Lower lobe of right lung (tissue), 2 donors: ENCODE data around the gene SLC26A2. TPM values are rescaled to one million over a fixed set of nuclear protein-coding genes. Genes with fewer than 3 reads are reported as not detected.
"Not testable (repeated sequence)": the region's sequence is repeated elsewhere in the genome, so short reads cannot be mapped to it uniquely, and the experiment has no call there.

Experiments
- ATAC-seq, 2 donors: fragments of 200-7000 bp; cut with Tn5 transposase; one replicate each; pipeline ENCODE4 v1.9.1; 2020 to 2022; ENCODE audit warnings: mild to moderate bottlenecking in 2 of 2, moderate library complexity in 2 of 2
- DNase-seq: peaks from one replicate; pipeline ENCODE4 v3.0.0-alpha.2; 2020
- H3K27ac ChIP-seq: fragments of 200-600 bp; one replicate; pipeline ENCODE4 v1.8.0; 2022
- H3K27me3 ChIP-seq: fragments of 200-600 bp; one replicate; pipeline ENCODE4 v1.8.0; 2022; ENCODE audit warnings: low read depth
- H3K36me3 ChIP-seq: fragments of 200-600 bp; one replicate; pipeline ENCODE4 v1.8.0; 2022; ENCODE audit warnings: mild to moderate bottlenecking
- H3K4me1 ChIP-seq: fragments of 200-600 bp; one replicate; pipeline ENCODE4 v1.8.0; 2022
- H3K4me3 ChIP-seq: fragments of 200-600 bp; one replicate; pipeline ENCODE4 v1.8.0; 2022; ENCODE audit warnings: mild to moderate bottlenecking
- H3K9me3 ChIP-seq: fragments of 200-600 bp; one replicate; pipeline ENCODE4 v1.8.0; 2022
- intact Hi-C: fragments of 100-400 bp; cut with DNase I; formaldehyde crosslinking; loops from one replicate; pipeline ENCODE4 v1.11.0; 2022
- total RNA-seq: library from RNA; stranded (reverse); fragmentation: NEBNext Ultra II Directional; extraction: Animal tissue kit (Norgen Biotek cat#: 25700); gene quantifications from one replicate; pipeline ENCODE4 v1.2.1, GENCODE V29; 2021
- TF ChIP-seq, protein P1 (sequence below): fragments of 200-600 bp; IDR thresholded peaks from one replicate; pipeline ENCODE4 v1.8.0; 2022; ENCODE audit warnings: antibody characterized with exemption, mild to moderate bottlenecking
- donor health status: DM: no; HTN: yes; CAD: no; lungs with severe emphysema.

SLC26A2 gene
- total RNA-seq, 1 donor from 2014 or later: 14.7 TPM

DNA sequence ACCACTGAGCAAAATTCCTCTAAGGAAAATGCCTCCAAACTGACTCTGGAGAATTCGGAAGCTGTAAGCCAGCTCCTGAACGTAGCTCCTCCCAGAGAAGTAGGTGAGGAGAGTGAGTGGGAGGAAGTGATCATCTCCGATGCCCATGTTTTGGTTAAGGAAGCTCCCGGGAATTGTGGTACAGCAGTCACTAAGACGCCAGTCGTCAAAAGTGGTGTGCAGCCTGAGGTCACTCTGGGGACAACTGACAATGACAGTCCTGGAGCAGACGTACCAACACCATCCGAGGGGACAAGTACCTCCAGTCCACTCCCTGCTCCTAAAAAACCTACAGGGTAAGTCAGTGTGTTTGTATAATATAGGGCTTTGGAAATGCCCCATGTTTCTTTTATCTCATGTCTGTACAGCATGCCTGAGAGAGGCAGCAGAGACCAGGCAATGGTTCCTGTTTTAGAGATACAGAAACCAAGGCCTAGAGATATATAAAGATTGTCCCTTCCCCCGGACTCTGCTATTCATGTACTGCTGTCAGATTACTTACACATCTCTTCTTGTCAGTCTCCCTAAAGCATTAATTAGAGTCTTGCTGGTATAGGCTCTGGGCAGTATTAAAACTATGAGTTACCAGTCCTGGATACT is 63.9 kb downstream of the SLC26A2 start:
- peaks cover 25% of the 10 kb centered on the region for H3K4me1 ChIP-seq
- peak in 1 of 2 donors; percentile 28 for ATAC-seq
- TF ChIP-seq, protein P1, sequence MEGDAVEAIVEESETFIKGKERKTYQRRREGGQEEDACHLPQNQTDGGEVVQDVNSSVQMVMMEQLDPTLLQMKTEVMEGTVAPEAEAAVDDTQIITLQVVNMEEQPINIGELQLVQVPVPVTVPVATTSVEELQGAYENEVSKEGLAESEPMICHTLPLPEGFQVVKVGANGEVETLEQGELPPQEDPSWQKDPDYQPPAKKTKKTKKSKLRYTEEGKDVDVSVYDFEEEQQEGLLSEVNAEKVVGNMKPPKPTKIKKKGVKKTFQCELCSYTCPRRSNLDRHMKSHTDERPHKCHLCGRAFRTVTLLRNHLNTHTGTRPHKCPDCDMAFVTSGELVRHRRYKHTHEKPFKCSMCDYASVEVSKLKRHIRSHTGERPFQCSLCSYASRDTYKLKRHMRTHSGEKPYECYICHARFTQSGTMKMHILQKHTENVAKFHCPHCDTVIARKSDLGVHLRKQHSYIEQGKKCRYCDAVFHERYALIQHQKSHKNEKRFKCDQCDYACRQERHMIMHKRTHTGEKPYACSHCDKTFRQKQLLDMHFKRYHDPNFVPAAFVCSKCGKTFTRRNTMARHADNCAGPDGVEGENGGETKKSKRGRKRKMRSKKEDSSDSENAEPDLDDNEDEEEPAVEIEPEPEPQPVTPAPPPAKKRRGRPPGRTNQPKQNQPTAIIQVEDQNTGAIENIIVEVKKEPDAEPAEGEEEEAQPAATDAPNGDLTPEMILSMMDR: no peak
- peaks cover 96% of the 10 kb centered on the region for H3K36me3 ChIP-seq
- no peak for DNase-seq
- H3K4me3 ChIP-seq: no peak overlapping the region
- H3K9me3 ChIP-seq: no peaks in the 10 kb centered on the region
- intact Hi-C loops: no loop called here
- H3K27me3 ChIP-seq: no peaks in the 10 kb centered on the region
- H3K27ac ChIP-seq: peak overlapping the region; percentile 20

DNA sequence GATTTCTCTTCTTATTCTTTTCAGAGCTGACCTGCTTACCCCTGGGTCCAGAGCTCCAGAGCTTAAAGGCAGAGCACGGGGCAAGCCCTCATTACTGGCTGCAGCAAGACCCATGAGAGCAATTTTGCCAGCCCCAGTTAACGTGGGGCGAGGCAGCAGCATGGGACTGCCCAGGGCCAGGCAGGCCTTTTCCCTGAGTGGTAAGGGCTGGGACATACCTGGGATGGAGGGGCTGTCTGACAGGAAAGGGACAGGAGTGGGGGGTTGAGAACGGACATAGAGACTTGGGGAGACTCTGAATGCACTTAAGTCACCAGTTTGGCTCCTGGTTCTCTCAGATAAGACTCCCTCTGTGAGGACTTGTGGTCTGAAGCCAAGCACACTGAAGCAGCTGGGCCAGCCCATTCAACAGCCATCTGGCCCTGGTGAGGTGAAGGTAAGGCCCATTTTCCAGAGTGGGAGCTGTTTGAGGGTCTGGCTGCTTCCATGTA is 66.2 kb downstream of the SLC26A2 start:
- no peak overlapping the region for H3K27ac ChIP-seq
- peaks cover 96% of the 10 kb centered on the region for H3K36me3 ChIP-seq

DNA sequence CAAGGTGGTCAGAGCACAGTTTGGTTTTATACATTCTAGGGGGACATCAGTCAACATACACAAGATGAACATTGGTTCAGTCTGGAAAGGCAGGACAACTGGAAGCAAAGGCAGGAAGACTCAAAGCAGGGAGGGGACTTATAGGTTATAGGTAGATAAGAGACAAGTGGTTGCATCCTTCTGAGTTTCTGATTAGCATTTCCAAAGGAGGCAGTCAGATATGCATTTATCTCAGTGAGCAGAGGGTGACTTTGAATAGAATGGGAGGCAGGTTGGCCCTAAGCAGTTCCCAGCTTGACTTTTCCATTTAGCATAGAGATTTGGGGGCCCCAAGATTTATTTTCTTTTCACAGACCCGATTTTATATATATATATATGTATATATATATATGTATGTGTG is 67.5 kb downstream of the SLC26A2 start:
- H3K27ac ChIP-seq, ATAC-seq: not testable (repeated sequence)
- peaks cover 98% of the 10 kb centered on the region for H3K36me3 ChIP-seq

More for the DNA sequence above, 66.2 kb downstream of the SLC26A2 start:
- no peak overlapping the region for H3K4me3 ChIP-seq
- ATAC-seq: no peak
- TF ChIP-seq, protein P1: no peak
- intact Hi-C loops: no loop called here
- DNase-seq: no peak
- H3K4me1 ChIP-seq: peaks cover 23% of the 10 kb centered on the region
- H3K9me3 ChIP-seq: no peaks in the 10 kb centered on the region
- H3K27me3 ChIP-seq: no peaks in the 10 kb centered on the region

DNA sequence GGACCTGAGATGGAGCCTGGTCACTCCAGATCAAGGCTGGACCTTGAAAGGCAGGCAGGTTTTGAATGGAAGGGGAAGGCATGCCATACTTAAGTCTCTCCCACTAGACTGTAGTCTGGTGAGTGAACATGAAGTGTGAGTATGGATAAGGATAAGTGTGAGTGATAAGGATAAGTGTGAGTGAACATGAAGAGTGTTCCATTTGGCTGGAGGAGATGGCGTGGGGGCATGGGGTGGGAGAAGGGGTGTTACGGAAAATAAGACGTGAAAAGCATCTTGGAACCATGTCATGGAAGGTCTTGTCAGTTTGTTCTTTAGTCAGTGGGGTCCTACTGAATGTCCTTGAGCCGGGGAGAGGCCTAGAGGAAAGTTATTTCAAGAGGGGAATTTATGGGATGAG is 72.8 kb downstream of the SLC26A2 start:
- intact Hi-C loops: no loop called here
- H3K9me3 ChIP-seq: no peaks in the 10 kb centered on the region

More for the DNA sequence above, 67.5 kb downstream of the SLC26A2 start:
- H3K4me1 ChIP-seq, DNase-seq, H3K4me3 ChIP-seq, intact Hi-C loops, H3K9me3 ChIP-seq, H3K27me3 ChIP-seq: not testable (repeated sequence)

DNA sequence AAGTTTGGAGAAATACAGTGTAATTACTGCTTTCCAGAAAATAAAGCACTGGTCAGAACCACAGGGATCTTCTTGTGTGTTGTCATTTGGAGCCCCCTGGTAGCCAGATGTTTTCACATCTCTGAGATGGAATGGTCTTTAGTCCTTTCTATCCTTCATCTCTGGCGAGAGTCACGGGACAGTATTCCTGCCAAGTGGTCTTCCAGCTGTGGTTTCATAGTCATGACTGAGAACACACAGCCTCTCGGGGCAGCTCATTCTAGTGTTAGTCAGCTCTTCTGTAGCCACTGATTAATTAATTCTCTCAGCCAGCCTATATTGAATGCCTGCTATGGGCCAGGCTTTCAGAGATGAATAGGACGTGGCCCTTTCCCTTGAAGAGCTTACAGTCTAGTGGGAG is 74.1 kb downstream of the SLC26A2 start:
- TF ChIP-seq, protein P1: no peak
- intact Hi-C loops: no loop called here
- no peak for DNase-seq

More for the DNA sequence above, 72.8 kb downstream of the SLC26A2 start:
- Histone ChIP-seq H3K36me3 (peaks cover 99% of the 10 kb centered on the region), H3K27ac (no peak overlapping the region), H3K27me3 (no peaks in the 10 kb centered on the region), H3K4me3 (no peak overlapping the region), H3K4me1 (no peaks in the 10 kb centered on the region)
- TF ChIP-seq, protein P1: no peak
- DNase-seq (no peak), ATAC-seq (no peak)

DNA sequence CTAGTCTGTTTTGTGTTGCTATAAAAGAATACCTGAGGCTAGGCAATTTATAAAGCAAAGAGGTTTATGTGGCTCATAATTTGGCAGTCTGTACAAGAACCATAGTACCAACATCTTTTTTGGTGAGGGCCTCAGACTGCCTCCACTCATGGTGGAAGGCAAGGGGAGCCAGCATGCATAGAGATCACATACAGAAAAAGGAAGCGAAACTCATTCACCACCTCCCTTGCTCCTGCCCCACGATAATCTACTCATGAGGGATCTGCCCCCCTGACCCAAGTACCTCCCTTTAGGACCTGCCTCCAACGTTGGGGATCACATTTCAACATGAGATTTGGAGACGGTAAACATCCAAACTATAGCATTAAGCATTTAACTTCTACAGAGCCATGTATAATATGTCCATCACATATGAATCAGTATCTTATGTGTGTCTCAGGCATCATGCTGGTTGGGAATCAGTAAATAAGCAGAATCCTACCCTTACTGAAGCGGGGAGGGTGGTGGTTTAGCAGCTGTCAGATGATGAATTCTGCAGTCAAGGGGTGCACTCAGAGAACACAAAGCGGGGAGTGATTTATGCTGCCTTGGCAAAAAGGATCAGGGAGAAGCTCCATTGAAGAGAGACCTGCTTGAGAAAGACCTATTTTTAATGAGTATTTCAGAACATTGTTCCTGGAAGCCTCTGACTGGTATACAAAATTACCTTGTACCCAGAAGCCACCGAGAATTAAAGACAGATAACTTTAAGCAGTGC is 74.8 kb downstream of the SLC26A2 start:
- peaks cover 98% of the 10 kb centered on the region for H3K36me3 ChIP-seq
- H3K27ac ChIP-seq: no peak overlapping the region
- no peak overlapping the region for H3K4me3 ChIP-seq
- ATAC-seq (no peak), DNase-seq (no peak)
- intact Hi-C loops: no loop called here
- H3K4me1 ChIP-seq: no peaks in the 10 kb centered on the region
- TF ChIP-seq, protein P1: no peak
- H3K9me3 ChIP-seq: no peaks in the 10 kb centered on the region
- H3K27me3 ChIP-seq: no peaks in the 10 kb centered on the region

More for the DNA sequence above, 74.1 kb downstream of the SLC26A2 start:
- Histone ChIP-seq H3K27ac (no peak overlapping the region), H3K4me3 (no peak overlapping the region), H3K4me1 (no peaks in the 10 kb centered on the region), H3K9me3 (no peaks in the 10 kb centered on the region), H3K36me3 (peaks cover 98% of the 10 kb centered on the region), H3K27me3 (no peaks in the 10 kb centered on the region)
- ATAC-seq: no peak
